ENCODE results near the gene DPF1.

- TF ChIP-seq CTCF (optimal IDR thresholded peaks at IDR 0.05 in 1 of 3, IDR thresholded peaks at IDR 0.05 in 1 of 3, conservative IDR thresholded peaks at IDR 0.05 in 1 of 3; ENCODE audit: extremely low read depth in 1 of 3, insufficient read depth in 2 of 3, low read length in 3 of 3) (no peak), EZH2 (IDR thresholded peaks at IDR 0.05; ENCODE audit: low read length) (no peak)
Measured at GRCh38 chr19:38263689-38264485, 39.9 kb upstream of the DPF1 start.
